NT2/D1 (cell line): ENCODE measurements around the gene LCN1.

Experiments
- DNase-seq: peaks from one replicate; pipeline ENCODE4 v3.0.0-alpha.2; 2011; ENCODE audit warnings: low read depth, low spot score
- H3K27me3 ChIP-seq: 2 replicates; pipeline ENCODE4 v1.6.0; 2011; ENCODE audit warnings: mild to moderate bottlenecking; ENCODE audit not compliant: insufficient read length, insufficient read depth
- H3K36me3 ChIP-seq: 2 replicates; pipeline ENCODE4 v1.6.1; 2011; ENCODE audit warnings: mild to moderate bottlenecking, low read length, mixed read lengths; ENCODE audit not compliant: insufficient read depth, insufficient read length
- H3K4me1 ChIP-seq: 2 replicates; pipeline ENCODE4 v1.5.1; 2011; ENCODE audit not compliant: insufficient read depth, insufficient read length
- H3K4me3 ChIP-seq: 2 replicates; pipeline ENCODE4 v1.5.1; 2011; ENCODE audit warnings: low read depth; ENCODE audit not compliant: insufficient read length
- H3K9ac ChIP-seq: 2 replicates; pipeline ENCODE4 v1.6.0; 2011; ENCODE audit warnings: low read depth; ENCODE audit not compliant: insufficient read length
- H3K9me3 ChIP-seq: 2 replicates; pipeline ENCODE4 v1.5.1; 2011; ENCODE audit warnings: mild to moderate bottlenecking, low read length; ENCODE audit not compliant: insufficient read depth
- SUZ12 ChIP-seq: IDR thresholded peaks from 2 replicates; pipeline ENCODE4 v1.6.1; 2011; ENCODE audit not compliant: insufficient read length, insufficient read depth; ENCODE audit errors: extremely low read depth
- YY1 ChIP-seq: IDR thresholded peaks from 2 replicates; pipeline ENCODE4 v1.6.1; 2011; ENCODE audit not compliant: insufficient read length, insufficient read depth
- ZNF274 ChIP-seq: IDR thresholded peaks from 2 replicates; pipeline ENCODE4 v1.6.1; 2011; ENCODE audit warnings: mild to moderate bottlenecking, low read depth, low read length

LCN1 gene

DNA sequence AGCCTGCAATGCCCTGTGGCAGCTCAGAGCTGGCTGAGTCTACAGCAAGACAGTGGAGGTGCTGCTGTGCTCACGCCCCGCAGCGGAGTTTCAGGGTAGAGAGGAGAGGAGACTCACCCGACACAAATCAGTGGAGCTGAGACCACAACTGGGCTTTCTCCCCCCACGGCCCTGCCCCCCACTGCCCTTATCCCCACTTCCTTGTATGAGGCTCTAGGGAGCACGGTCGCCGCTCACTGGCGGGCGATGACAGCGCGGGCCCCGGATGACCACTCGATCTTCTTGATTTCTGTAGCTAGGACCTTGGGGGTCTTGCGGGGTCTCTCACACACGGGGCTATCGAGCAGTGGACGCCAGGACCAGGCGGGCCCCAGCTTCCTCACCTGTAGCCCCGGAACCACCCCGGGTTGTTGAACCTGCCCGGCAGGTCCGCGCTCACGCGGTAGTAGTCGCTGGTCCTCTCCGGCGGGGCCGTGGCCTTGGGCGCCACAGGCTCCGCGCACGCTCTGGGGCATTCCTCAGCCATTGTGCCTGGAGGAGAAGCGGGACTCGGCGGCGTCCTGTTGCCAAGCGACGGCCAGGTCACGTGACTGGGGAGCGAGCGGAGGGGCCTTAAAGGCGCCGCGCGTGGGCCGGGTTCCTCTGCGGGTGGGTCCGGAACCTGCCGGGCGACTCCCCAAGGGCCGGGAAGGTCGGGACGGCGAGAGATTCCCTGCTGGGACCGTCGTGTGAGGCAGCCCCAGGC, 21.7 kb upstream of the LCN1 start:
- Histone ChIP-seq H3K9ac (peak overlapping the region; percentile 97), H3K27me3 (no peaks in the 10 kb centered on the region), H3K36me3 (peaks cover 40% of the 10 kb centered on the region), H3K4me3 (peak overlapping the region; percentile 97), H3K4me1 (peaks cover 19% of the 10 kb centered on the region), H3K9me3 (no peaks in the 10 kb centered on the region)
- no peak for DNase-seq
- TF ChIP-seq ZNF274 (no peak), SUZ12 (no peak), YY1 (no peak)

DNA sequence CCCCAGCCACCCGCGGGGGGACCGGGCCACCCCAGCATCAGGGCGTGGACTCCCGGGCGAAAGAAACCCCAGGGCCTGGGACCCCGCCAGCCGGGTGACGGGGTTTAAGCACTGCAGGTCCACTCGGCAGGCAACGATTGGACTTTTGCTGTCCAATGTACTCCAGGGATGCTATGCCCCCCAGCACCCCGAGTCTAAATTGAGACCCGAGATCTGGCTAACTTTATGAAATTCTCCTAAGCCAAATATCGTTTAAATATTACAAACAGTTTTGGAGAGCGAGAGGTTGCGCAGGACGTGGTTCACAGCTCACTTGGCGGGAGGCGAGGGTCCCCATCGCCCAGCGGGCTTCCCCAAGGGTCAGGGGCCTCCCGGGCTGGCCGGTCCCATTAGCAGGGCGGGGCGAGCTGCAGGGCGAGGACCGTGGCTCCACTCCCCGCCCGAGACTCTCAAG, 21.1 kb upstream of the LCN1 start:
- no peak for DNase-seq
- no peak for TF ChIP-seq SUZ12
- TF ChIP-seq YY1 = no peak
- H3K36me3 ChIP-seq = peaks cover 41% of the 10 kb centered on the region
- H3K27me3 ChIP-seq = no peaks in the 10 kb centered on the region
- H3K9me3 ChIP-seq = no peaks in the 10 kb centered on the region
- H3K9ac ChIP-seq = peak overlapping the region; percentile 97
- H3K4me3 ChIP-seq = peak overlapping the region; percentile 97
- H3K4me1 ChIP-seq = peaks cover 25% of the 10 kb centered on the region

DNA sequence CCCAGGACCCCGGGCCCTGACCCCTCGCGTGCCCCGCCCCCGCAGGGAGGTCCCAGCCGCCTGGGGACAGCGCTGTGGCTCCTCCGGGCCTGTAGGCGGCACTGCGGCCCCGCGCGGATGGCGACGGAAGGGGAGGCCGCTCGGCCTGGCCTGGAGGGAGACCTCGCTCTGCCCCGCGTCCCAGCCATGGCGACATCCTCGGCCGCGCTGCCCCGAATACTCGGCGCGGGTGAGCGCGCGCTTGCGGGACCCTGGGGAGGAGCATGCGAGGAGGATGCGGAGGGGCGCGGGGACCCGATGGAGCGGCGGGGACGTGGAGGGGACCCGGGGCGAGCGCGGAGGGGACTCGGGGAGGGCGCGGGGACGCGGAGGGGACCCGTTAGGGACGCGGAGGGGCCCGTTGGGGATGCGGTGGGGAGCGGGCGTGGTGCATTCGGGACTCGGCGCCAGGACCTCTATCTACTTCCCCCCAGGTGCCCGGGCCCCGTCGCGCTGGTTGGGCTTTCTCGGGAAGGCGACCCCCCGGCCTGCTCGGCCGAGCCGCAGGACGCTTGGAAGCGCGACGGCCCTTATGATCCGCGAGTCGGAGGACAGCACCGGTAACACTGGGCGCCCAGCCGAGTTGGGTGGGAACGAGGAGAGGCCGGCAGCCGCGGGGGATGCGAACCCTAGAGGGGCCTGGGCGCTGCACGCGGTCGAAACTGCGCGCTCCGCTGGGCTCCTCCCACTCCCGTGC, 20.5 kb upstream of the LCN1 start, which contains the start of gene MRPS2:
Gene MRPS2, plus strand, starts transcription at position 158 of the 736 bp plus-strand sequence. Its CDS starts 29 bp downstream, at position 187.
- DNase-seq = peak; percentile 85
- H3K9me3 ChIP-seq = no peaks in the 10 kb centered on the region
- H3K4me1 ChIP-seq = peaks cover 29% of the 10 kb centered on the region
- H3K9ac ChIP-seq = peak within 1 kb of the TSS; percentile 97
- peaks cover 47% of the 10 kb centered on the region for H3K36me3 ChIP-seq
- H3K27me3 ChIP-seq = no peaks in the 10 kb centered on the region
- peak; percentile 53 for TF ChIP-seq YY1
- no peak for TF ChIP-seq ZNF274
- TF ChIP-seq SUZ12 = no peak
- peak within 1 kb of the TSS; percentile 97 for H3K4me3 ChIP-seq

DNA sequence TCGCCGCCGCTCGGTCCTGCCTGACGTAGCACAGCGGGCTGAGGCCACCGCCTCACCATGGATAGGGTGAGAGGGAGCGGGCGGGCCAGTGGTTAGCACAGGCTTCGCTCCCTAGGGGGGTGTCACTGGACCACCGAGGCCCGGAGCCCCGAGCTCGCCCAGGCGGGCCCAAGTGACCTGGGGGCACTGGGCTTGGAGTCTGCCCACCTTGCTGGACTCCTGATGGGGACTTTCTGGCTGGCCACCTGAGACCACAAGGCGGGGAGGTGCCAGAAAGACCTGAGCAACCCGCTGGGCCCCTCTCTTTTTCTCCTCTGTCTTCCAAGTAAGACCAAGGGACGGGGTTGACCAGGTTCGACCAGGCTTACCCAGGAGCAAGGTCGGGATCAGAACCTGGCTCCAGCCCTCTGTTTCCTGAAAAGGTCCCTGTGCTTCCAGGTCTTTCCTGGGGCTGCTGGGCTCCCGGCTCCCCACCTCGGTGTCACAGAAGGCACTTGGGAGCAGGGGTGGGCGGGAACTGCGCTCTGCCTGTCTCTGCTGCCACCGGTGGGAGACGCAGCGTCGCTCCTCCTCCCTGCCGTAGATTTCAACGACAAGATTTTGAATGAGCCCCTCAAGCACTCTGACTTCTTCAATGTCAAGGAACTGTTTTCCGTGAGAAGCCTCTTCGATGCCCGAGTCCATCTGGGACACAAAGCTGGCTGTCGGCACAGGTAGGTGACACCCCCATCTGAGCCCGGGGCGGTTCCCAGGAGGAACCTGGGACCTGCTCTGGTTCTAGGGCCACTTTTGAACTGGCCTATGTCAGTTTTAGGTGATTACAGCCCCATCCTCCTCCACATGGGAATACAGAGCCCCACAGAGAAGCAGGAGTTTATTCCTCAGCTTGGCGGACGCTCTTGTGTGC, 19.7 kb upstream of the LCN1 start:
- H3K9me3 ChIP-seq = no peaks in the 10 kb centered on the region
- peaks cover 51% of the 10 kb centered on the region for H3K36me3 ChIP-seq
- no peaks in the 10 kb centered on the region for H3K27me3 ChIP-seq
- H3K4me3 ChIP-seq = peak overlapping the region; percentile 97
- TF ChIP-seq SUZ12 = no peak
- no peak for TF ChIP-seq ZNF274
- peak overlapping the region; percentile 97 for H3K9ac ChIP-seq
- H3K4me1 ChIP-seq = peaks cover 37% of the 10 kb centered on the region
- no peak for DNase-seq

DNA sequence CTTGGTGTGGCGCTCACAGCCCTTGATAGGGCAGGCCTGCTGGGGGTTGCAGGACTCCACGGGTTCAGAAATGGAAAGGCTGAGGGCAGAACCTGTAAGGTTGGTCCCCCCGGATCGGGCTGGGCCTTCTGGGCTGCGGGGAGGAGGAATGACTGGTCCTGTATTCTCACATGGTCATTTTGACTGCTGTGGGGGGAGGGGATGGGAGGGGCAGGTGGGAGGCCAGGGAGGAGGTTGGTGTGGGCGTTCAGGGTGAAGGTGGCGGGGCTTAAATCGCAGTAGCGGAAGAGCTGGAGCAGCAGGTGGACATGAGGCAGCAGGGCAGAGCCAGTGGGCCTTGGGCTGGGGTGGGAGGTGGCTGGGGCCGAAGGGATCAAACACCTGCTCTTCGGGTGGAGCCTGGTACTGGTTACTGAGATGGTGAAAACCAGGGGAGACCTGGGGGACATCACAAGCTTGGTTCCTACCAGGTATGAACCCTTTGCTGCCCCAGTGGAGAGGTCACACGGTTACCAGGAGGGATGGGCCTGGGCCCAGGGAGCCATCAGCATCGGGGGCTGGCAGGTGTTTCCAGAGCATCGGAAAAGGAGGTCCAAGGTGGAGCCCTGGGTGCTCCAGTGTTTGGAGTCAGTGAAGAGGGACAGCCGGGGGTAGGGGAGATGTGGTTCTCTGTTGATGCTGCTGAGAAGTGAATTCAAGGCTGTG, 18.9 kb upstream of the LCN1 start:
- H3K4me3 ChIP-seq = peak overlapping the region; percentile 97

DNA sequence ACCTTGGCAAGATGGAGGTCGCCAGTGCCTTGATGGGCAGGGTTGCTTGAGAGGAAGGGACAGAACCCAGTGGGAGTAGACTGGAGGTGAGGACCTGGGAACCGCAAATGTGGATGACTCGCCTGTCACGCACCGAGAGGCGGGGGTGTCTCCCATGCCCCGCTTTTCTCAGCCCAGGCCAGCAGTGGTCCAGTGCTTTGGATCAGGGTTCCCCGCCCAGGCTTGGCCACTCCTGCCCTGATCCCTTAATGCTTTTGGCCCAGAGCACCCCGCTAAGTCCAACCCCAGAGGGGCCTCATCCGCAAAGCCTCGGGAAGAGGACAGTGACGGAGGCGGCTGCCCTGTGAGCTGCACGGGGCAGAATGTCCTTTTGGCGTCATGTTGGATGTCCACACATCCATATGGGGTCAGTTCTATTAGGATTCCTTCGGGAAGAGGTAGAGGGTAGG, 18.3 kb upstream of the LCN1 start:
- TF ChIP-seq YY1 (no peak), SUZ12 (no peak)
- Histone ChIP-seq H3K36me3 (peaks cover 51% of the 10 kb centered on the region), H3K4me1 (peaks cover 42% of the 10 kb centered on the region), H3K9me3 (no peaks in the 10 kb centered on the region), H3K9ac (no peak overlapping the region), H3K27me3 (no peaks in the 10 kb centered on the region), H3K4me3 (no peak overlapping the region)
- no peak for DNase-seq

More for the DNA sequence above, 18.9 kb upstream of the LCN1 start:
- Histone ChIP-seq H3K4me1 (peaks cover 42% of the 10 kb centered on the region), H3K9me3 (no peaks in the 10 kb centered on the region), H3K36me3 (peaks cover 51% of the 10 kb centered on the region), H3K27me3 (no peaks in the 10 kb centered on the region), H3K9ac (peak overlapping the region; percentile 97)
- DNase-seq = no peak
- TF ChIP-seq SUZ12 = no peak
- TF ChIP-seq YY1 = no peak
- no peak for TF ChIP-seq ZNF274
